GM12874 (cell line): ENCODE measurements around the gene ABCC5.
A peak's percentile ranks its signal among the peaks of the same experiment; 100 is the strongest.

Source experiments
- CTCF ChIP-seq: IDR thresholded peaks from 2 replicates; pipeline ENCODE4 v1.5.1; 2011; ENCODE audit warnings: low read depth, mild to moderate bottlenecking, control low read depth, low read length, moderate library complexity; ENCODE audit not compliant: insufficient read depth

Gene ABCC5

GRCh38 chr3:184045995-184046394, 28.3 kb upstream of the ABCC5 start:
- TF ChIP-seq CTCF = no peak

GRCh38 chr3:184042617-184043016, 24.9 kb upstream of the ABCC5 start:
- TF ChIP-seq CTCF = no peak

GRCh38 chr3:184040010-184040409, 22.3 kb upstream of the ABCC5 start:
- TF ChIP-seq CTCF = peak; percentile 23

GRCh38 chr3:184039414-184039813, 21.7 kb upstream of the ABCC5 start:
- TF ChIP-seq CTCF = no peak

- TF ChIP-seq CTCF = no peak
Measured at GRCh38 chr3:184037816-184038215, 20.1 kb upstream of the ABCC5 start.

- TF ChIP-seq CTCF = no peak
Measured at GRCh38 chr3:184031187-184031792, 13.6 kb upstream of the ABCC5 start, which contains the start of gene HTR3D. Gene HTR3D, plus strand, starts transcription at chr3:184031742. Its CDS starts 0 bp downstream, at chr3:184031742.

- no peak for TF ChIP-seq CTCF
Measured at GRCh38 chr3:184030536-184030935, 12.9 kb upstream of the ABCC5 start.
